PC-9 (cell line): ENCODE results near the gene ZNF10. TPM values are rescaled to one million over a fixed set of nuclear protein-coding genes. Genes with fewer than 3 reads are reported as not detected.

ENCODE experiments used
- BruUV-seq: library from RNA; stranded (reverse); fragments of 400-500 nt; replicated peaks from 2 replicates; lab custom pipeline; 2021; lab: Mats Ljungman, UMichigan
- CTCF ChIA-PET: fragments of 300-600 bp; sonication (Branson Sonifier 250); formaldehyde crosslinking; loops from one replicate; lab custom pipeline; 2022; ENCODE audit warnings: antibody characterized with exemption; lab: Charles Lee
- POLR2A ChIA-PET: fragments of 300-600 bp; sonication (Branson Sonifier 250); formaldehyde crosslinking; loops from one replicate; lab custom pipeline; 2022; ENCODE audit warnings: antibody characterized with exemption; ENCODE audit not compliant: unreplicated experiment; lab: Charles Lee
- DNase-seq, 2 experiments: peaks; one replicate each; pipeline versions ENCODE4 v3.0.0 to v3.0.0-alpha.2; 2015 to 2022; ENCODE audit warnings: mixed read lengths in 1 of 2
- H2AFZ ChIP-seq: fragments of 200-600 bp; sonication (generic); 2 replicates; pipeline ENCODE4 v1.8.1; 2017; ENCODE audit warnings: antibody characterized with exemption
- H3F3A ChIP-seq: fragments of 200-600 bp; sonication (generic); 2 replicates; pipeline ENCODE4 v1.8.1; 2017; ENCODE audit warnings: antibody characterized with exemption, mild to moderate bottlenecking, low read depth; ENCODE audit not compliant: insufficient read depth
- H3K27ac ChIP-seq: fragments of 200-600 bp; sonication (generic); 2 replicates; pipeline ENCODE4 v1.6.1; 2016; ENCODE audit warnings: mixed run types
- H3K27me3 ChIP-seq: fragments of 200-600 bp; sonication (generic); 2 replicates; pipeline ENCODE4 v1.6.1; 2016; ENCODE audit warnings: low read depth, mixed run types; ENCODE audit not compliant: insufficient read depth
- H3K36me3 ChIP-seq: fragments of 200-600 bp; sonication (generic); 2 replicates; pipeline ENCODE4 v1.6.1; 2016; ENCODE audit warnings: low read depth, mixed run types
- H3K4me1 ChIP-seq: fragments of 200-600 bp; sonication (generic); replicated peaks from 2 replicates; pipeline ENCODE4 v1.6.1; 2016; ENCODE audit warnings: mixed run types; ENCODE audit not compliant: insufficient read depth
- H3K4me2 ChIP-seq: fragments of 200-600 bp; sonication (generic); 2 replicates; pipeline ENCODE4 v1.6.1; 2017; ENCODE audit warnings: mixed run types
- H3K4me3 ChIP-seq: fragments of 200-600 bp; sonication (generic); 2 replicates; pipeline ENCODE4 v1.6.1; 2016; ENCODE audit warnings: mixed run types
- H3K79me2 ChIP-seq: fragments of 200-600 bp; sonication (generic); 2 replicates; pipeline ENCODE4 v1.6.1; 2017; ENCODE audit warnings: low read depth, mixed run types
- H3K9me2 ChIP-seq: fragments of 200-600 bp; sonication (generic); 2 replicates; pipeline ENCODE4 v1.8.1; 2017; ENCODE audit warnings: mild to moderate bottlenecking; ENCODE audit not compliant: insufficient read depth
- H3K9me3 ChIP-seq: fragments of 200-600 bp; sonication (generic); 2 replicates; pipeline ENCODE4 v1.8.1; 2016; ENCODE audit warnings: low read depth; ENCODE audit not compliant: insufficient read depth
- H4K20me1 ChIP-seq: fragments of 200-600 bp; sonication (generic); 2 replicates; pipeline ENCODE4 v1.8.1; 2017; ENCODE audit not compliant: insufficient read depth
- CTCF ChIP-seq: fragments of 200-600 bp; sonication (generic); conservative IDR thresholded peaks from 2 replicates; pipeline ENCODE4 v1.6.1; 2017; ENCODE audit warnings: mixed run types, antibody characterized with exemption, mild to moderate bottlenecking, moderate library complexity
- EZH2 ChIP-seq: fragments of 200-600 bp; sonication (generic); IDR thresholded peaks from 2 replicates; pipeline ENCODE4 v1.8.0; 2017; ENCODE audit warnings: antibody characterized with exemption, low read depth
- intact Hi-C: fragments of 100-400 bp; cut with micrococcal nuclease; formaldehyde crosslinking; loops from one replicate; pipeline ENCODE4 v1.10.0; 2022; ENCODE audit not compliant: unreplicated experiment
- total RNA-seq: library from RNA; stranded (reverse); gene quantifications from 2 replicates; pipeline ENCODE4 v1.2.3, GENCODE V29; 2021

ZNF10 gene
- total RNA-seq, 1 experiment from 2014 or later, result 9.5 TPM

- no peak overlapping the region for H2AFZ ChIP-seq
- H3K27me3 ChIP-seq, result no peaks in the 10 kb centered on the region
- peaks cover 11% of the 10 kb centered on the region for H3F3A ChIP-seq
- TF ChIP-seq CTCF, result no peak
- TF ChIP-seq EZH2, result no peak
- no peaks in the 10 kb centered on the region for H4K20me1 ChIP-seq
- no peak overlapping the region for H3K4me3 ChIP-seq
- no TSS peak for BruUV-seq
- no peaks in the 10 kb centered on the region for H3K79me2 ChIP-seq
- no peaks in the 10 kb centered on the region for H3K4me1 ChIP-seq
- no peak overlapping the region for H3K27ac ChIP-seq
- peaks cover 76% of the 10 kb centered on the region for H3K9me3 ChIP-seq
- peaks cover 37% of the 10 kb centered on the region for H3K36me3 ChIP-seq
- ChIA-PET CTCF (no interaction called here), POLR2A (no interaction called here)
- no peak overlapping the region for H3K4me2 ChIP-seq
- H3K9me2 ChIP-seq, result no peaks in the 10 kb centered on the region
- no peak for DNase-seq
- intact Hi-C loops, result no loop called here
Observed at GRCh38 chr12:133108150-133108549, 22.3 kb upstream of the ZNF10 start.

GRCh38 chr12:133120385-133121191 is 9.8 kb upstream of the ZNF10 start:
- peaks cover 27% of the 10 kb centered on the region for H3K36me3 ChIP-seq
- peaks cover 80% of the 10 kb centered on the region for H3K9me3 ChIP-seq
- TF ChIP-seq EZH2 (no peak), CTCF (no peak)
- no peaks in the 10 kb centered on the region for H3K9me2 ChIP-seq
- H3K27ac ChIP-seq, result no peak overlapping the region
- H3K4me1 ChIP-seq, result no peaks in the 10 kb centered on the region
- H3K27me3 ChIP-seq, result no peaks in the 10 kb centered on the region
- CTCF ChIA-PET, result no interaction called here
- POLR2A ChIA-PET, result no interaction called here
- no peak overlapping the region for H3K4me3 ChIP-seq
- no TSS peak for BruUV-seq
- H4K20me1 ChIP-seq, result no peaks in the 10 kb centered on the region
- peaks cover 6% of the 10 kb centered on the region; the same call in 1 of the 2 replicates for H3F3A ChIP-seq
- H3K79me2 ChIP-seq, result no peaks in the 10 kb centered on the region
- intact Hi-C loops, result no loop called here
- no peak overlapping the region for H2AFZ ChIP-seq
- no peak overlapping the region for H3K4me2 ChIP-seq
- DNase-seq, result no peak

- H3K9me2 ChIP-seq, result no peaks in the 10 kb centered on the region
- no TSS peak for BruUV-seq
- ChIA-PET CTCF (no interaction called here), POLR2A (no interaction called here)
- DNase-seq, result no peak
- no peak overlapping the region for H3K4me3 ChIP-seq
- H3K4me2 ChIP-seq, result no peak overlapping the region
- H3K27ac ChIP-seq, result no peak overlapping the region
- no peaks in the 10 kb centered on the region for H4K20me1 ChIP-seq
- H3K79me2 ChIP-seq, result no peaks in the 10 kb centered on the region
- H3K4me1 ChIP-seq, result no peaks in the 10 kb centered on the region
- H2AFZ ChIP-seq, result no peak overlapping the region
- H3F3A ChIP-seq, result peaks cover 6% of the 10 kb centered on the region; the same call in 1 of the 2 replicates
- H3K9me3 ChIP-seq, result peaks cover 78% of the 10 kb centered on the region
- peaks cover 36% of the 10 kb centered on the region for H3K36me3 ChIP-seq
- H3K27me3 ChIP-seq, result no peaks in the 10 kb centered on the region
- TF ChIP-seq CTCF (no peak), EZH2 (no peak)
- intact Hi-C loops, result no loop called here
Observed at GRCh38 chr12:133124674-133125073, 5.8 kb upstream of the ZNF10 start.
